GM19438 (cell line): ENCODE data around the gene RIPOR1.
A peak's percentile ranks its signal among the peaks of the same experiment; 100 is the strongest.
"Not testable (repeated sequence)": the region's sequence is repeated elsewhere in the genome, so short reads cannot be mapped to it uniquely, and the experiment has no call there.

Source experiments
- ATAC-seq: cut with Tn5 transposase; IDR thresholded peaks from one replicate; pipeline ENCODE4 v1.9.1; 2021; ENCODE audit warnings: low read depth; ENCODE audit not compliant: unreplicated experiment

Gene RIPOR1

GRCh38 chr16:67514382-67514828, 14.2 kb upstream of the RIPOR1 start:
- peak; percentile 70 for ATAC-seq

GRCh38 chr16:67516296-67517154, 12.1 kb upstream of the RIPOR1 start:
- ATAC-seq: no peak

- no peak for ATAC-seq
Observed at GRCh38 chr16:67517155-67517445, 11.5 kb upstream of the RIPOR1 start.

GRCh38 chr16:67517661-67518423, 10.8 kb upstream of the RIPOR1 start:
- ATAC-seq: peak; percentile 39

GRCh38 chr16:67518676-67519075, 10.0 kb upstream of the RIPOR1 start:
- no peak for ATAC-seq

GRCh38 chr16:67519242-67519641, 9.4 kb upstream of the RIPOR1 start:
- no peak for ATAC-seq

- ATAC-seq: peak; percentile 67
Observed at GRCh38 chr16:67521095-67521804, 7.4 kb upstream of the RIPOR1 start.

GRCh38 chr16:67525176-67525860, 3.3 kb upstream of the RIPOR1 start:
- ATAC-seq: no peak

- ATAC-seq: no peak
Observed at GRCh38 chr16:67526149-67526791, 2.4 kb upstream of the RIPOR1 start.

- ATAC-seq: no peak
Observed at GRCh38 chr16:67528870-67529581, 397 bp downstream of the RIPOR1 start.

GRCh38 chr16:67529582-67530012, 968 bp downstream of the RIPOR1 start:
- no peak for ATAC-seq

- no peak for ATAC-seq
Observed at GRCh38 chr16:67530013-67530939, 1.6 kb downstream of the RIPOR1 start.

- ATAC-seq: no peak
Observed at GRCh38 chr16:67531247-67531646, 2.6 kb downstream of the RIPOR1 start.

GRCh38 chr16:67533024-67533560, 4.5 kb downstream of the RIPOR1 start:
- ATAC-seq: no peak

- ATAC-seq: not testable (repeated sequence)
Observed at GRCh38 chr16:67533987-67534386, 5.4 kb downstream of the RIPOR1 start.

- ATAC-seq: no peak
Observed at GRCh38 chr16:67534431-67534830, 5.8 kb downstream of the RIPOR1 start.

GRCh38 chr16:67535201-67535600, 6.6 kb downstream of the RIPOR1 start:
- no peak for ATAC-seq

- ATAC-seq: peak; percentile 50
Observed at GRCh38 chr16:67537270-67537635, 8.6 kb downstream of the RIPOR1 start.
